PC-9 (cell line): ENCODE results near the gene ASCC1.
"Not testable (repeated sequence)": the region's sequence is repeated elsewhere in the genome, so short reads cannot be mapped to it uniquely, and the experiment has no call there.

Experiments used
- CTCF ChIP-seq: fragments of 200-600 bp; sonication (generic); conservative IDR thresholded peaks from 2 replicates; pipeline ENCODE4 v1.6.1; 2017; ENCODE audit warnings: mixed run types, antibody characterized with exemption, mild to moderate bottlenecking, moderate library complexity
- EZH2 ChIP-seq: fragments of 200-600 bp; sonication (generic); IDR thresholded peaks from 2 replicates; pipeline ENCODE4 v1.8.0; 2017; ENCODE audit warnings: antibody characterized with exemption, low read depth

GRCh38 chr10:72211381-72211780, 4.7 kb downstream of the ASCC1 start:
- TF ChIP-seq CTCF, EZH2: not testable (repeated sequence)
